Measurements from ENCODE around the gene PTPN11.
"Not testable (repeated sequence)": the region's sequence is repeated elsewhere in the genome, so short reads cannot be mapped to it uniquely, and the experiment has no call there.

Gene PTPN11

GRCh38 chr12:112381406-112381882 lies 37.3 kb upstream of the PTPN11 start:
- TF ChIP-seq, protein P1, sequence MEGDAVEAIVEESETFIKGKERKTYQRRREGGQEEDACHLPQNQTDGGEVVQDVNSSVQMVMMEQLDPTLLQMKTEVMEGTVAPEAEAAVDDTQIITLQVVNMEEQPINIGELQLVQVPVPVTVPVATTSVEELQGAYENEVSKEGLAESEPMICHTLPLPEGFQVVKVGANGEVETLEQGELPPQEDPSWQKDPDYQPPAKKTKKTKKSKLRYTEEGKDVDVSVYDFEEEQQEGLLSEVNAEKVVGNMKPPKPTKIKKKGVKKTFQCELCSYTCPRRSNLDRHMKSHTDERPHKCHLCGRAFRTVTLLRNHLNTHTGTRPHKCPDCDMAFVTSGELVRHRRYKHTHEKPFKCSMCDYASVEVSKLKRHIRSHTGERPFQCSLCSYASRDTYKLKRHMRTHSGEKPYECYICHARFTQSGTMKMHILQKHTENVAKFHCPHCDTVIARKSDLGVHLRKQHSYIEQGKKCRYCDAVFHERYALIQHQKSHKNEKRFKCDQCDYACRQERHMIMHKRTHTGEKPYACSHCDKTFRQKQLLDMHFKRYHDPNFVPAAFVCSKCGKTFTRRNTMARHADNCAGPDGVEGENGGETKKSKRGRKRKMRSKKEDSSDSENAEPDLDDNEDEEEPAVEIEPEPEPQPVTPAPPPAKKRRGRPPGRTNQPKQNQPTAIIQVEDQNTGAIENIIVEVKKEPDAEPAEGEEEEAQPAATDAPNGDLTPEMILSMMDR (conservative IDR thresholded peaks at IDR 0.05; ENCODE audit: low read depth, low read length) = no peak
- DNase-seq (ENCODE audit: low read depth) = peak; percentile 13
- H3K4me3 ChIP-seq (ENCODE audit: low read depth, low read length) = peak overlapping the region; percentile 80

- TF ChIP-seq, protein P1 (conservative IDR thresholded peaks at IDR 0.05; ENCODE audit: low read depth, low read length) = no peak
- H3K4me3 ChIP-seq (ENCODE audit: low read depth, low read length) = peak within 1 kb of the TSS; percentile 80
These were observed 36.6 kb upstream of the PTPN11 start, which contains the start of gene HECTD4 for GRCh38 chr12:112381883-112382796. Gene HECTD4 (minus strand): TSS chr12:112382431. CDS start chr12:112382128, 303 bp downstream.

DNA sequence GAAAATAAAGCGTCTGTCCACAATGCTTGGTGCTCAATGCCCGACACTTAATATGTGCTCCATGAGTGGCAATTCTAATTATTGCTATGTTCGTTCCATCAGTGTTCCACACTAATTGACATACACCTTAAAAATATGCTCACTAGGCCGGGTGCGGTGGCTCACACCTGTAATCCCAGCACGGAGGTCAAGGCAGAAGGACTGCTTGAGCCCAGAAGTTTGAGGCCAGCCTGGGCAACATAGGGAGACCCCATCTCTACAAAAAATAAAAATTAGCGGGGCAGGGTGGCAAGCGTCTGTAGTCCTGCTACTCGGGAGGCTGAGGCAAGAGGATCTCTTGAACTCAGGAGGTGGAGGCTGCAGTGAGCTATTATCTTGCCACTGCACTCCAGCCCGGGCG lies 35.9 kb upstream of the PTPN11 start:
- H3K4me3 ChIP-seq (ENCODE audit: low read depth, low read length) = no peak overlapping the region
- DNase-seq (ENCODE audit: low read depth) = no peak
- TF ChIP-seq, protein P1 (conservative IDR thresholded peaks at IDR 0.05; ENCODE audit: low read depth, low read length) = no peak

More at GRCh38 chr12:112381883-112382796, 36.6 kb upstream of the PTPN11 start, which contains the start of gene HECTD4:
- DNase-seq (ENCODE audit: low read depth) = peak; percentile 84

- peak; percentile 93 for DNase-seq (ENCODE audit: low read depth)
- TF ChIP-seq, protein P1 (conservative IDR thresholded peaks at IDR 0.05; ENCODE audit: low read depth, low read length) = no peak
- no peak overlapping the region for H3K4me3 ChIP-seq (ENCODE audit: low read depth, low read length)
These were observed 32.0 kb upstream of the PTPN11 start for GRCh38 chr12:112386726-112387125.

DNA sequence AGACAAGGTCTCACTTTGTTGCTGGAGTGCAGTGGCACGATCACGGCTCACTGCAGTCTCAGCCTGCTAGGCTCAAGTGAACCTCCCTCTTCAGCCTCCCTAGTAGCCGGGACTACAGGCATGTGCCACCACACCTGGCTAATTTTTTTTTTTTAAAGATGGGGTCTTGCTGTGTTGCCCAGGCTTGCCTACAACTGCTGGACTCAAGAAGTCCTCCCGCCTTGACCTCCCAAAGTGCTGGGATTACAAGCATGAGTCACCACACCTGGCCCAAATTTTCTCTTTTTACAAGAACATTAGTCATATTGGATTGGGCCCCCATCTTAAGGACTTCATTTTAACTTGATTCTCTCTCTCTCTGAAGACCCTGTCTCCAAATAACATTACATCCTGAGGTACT lies 29.5 kb upstream of the PTPN11 start:
- TF ChIP-seq, protein P1 (conservative IDR thresholded peaks at IDR 0.05; ENCODE audit: low read depth, low read length) = no peak
- no peak for DNase-seq (ENCODE audit: low read depth)
- H3K4me3 ChIP-seq (ENCODE audit: low read depth, low read length) = no peak overlapping the region

DNA sequence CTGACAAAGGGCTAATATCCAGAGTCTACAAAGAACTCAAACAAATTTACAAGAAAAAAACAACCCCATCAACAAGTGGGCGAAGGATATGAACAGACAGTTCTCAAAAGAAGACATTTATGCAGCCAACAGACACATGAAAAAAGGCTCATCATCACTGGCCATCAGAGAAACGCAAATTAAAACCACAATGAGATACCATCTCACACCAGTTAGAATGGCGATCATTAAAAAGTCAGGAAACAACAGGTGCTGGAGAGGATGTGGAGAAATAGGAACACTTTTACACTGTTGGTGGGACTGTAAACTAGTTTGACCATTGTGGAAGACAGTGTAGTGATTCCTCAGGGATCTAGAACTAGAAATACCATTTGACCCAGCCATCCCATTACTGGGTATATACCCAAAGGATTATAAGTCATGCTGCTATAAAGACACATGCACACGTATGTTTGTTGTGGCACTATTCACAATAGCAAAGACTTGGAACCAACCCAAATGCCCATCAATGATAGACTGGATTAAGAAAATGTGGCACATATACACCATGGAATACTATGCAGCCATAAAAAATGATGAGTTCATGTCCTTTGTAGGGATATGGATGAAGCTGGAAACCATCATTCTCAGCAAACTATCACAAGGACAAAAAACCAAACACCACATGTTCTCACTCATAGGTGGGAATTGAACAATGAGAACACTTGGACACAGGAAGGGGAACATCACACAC lies 28.7 kb upstream of the PTPN11 start:
- not testable (repeated sequence) for DNase-seq (ENCODE audit: low read depth); H3K4me3 ChIP-seq (ENCODE audit: low read depth, low read length)

DNA sequence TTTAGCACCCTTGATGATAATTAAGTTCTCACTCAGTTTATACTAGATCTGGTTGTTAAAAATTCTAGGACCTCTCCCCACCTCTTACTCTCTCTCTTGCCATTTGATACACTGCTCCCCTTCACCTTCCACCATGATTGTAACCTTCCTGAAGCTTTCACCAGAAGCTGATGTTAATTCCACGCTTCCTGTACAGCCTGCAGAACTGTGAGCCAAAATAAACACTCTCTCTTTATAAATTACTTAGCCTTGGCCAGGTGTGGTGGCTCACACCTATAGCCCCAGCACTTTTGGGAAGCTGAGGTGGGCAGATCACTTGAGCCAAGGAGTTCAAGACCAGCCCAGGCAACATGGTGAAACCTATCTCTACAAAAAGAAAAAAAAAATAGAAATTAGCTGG lies 25.4 kb upstream of the PTPN11 start:
- DNase-seq (ENCODE audit: low read depth) = no peak
- TF ChIP-seq, protein P1 (conservative IDR thresholded peaks at IDR 0.05; ENCODE audit: low read depth, low read length) = no peak
- H3K4me3 ChIP-seq (ENCODE audit: low read depth, low read length) = no peak overlapping the region
